Left ventricle myocardium inferior (tissue), 1 donor: ENCODE results near the gene COMTD1. TPM values are rescaled to one million over a fixed set of nuclear protein-coding genes. Genes with fewer than 3 reads are reported as not detected.
A peak's percentile ranks its signal among the peaks of the same experiment; 100 is the strongest.
"Not testable (repeated sequence)": the region's sequence is repeated elsewhere in the genome, so short reads cannot be mapped to it uniquely, and the experiment has no call there.

Experiments used
- DNase-seq: peaks from one replicate; pipeline ENCODE4 v3.0.0-alpha.2; 2020
- H3K27ac ChIP-seq: fragments of 200-600 bp; replicated peaks from 2 replicates; pipeline ENCODE4 v1.8.0; 2021
- H3K27me3 ChIP-seq: fragments of 200-600 bp; 2 replicates; pipeline ENCODE4 v1.8.0; 2021; ENCODE audit warnings: low read depth
- H3K36me3 ChIP-seq: fragments of 200-600 bp; 2 replicates; pipeline ENCODE4 v1.8.0; 2021
- H3K4me1 ChIP-seq: fragments of 200-600 bp; 2 replicates; pipeline ENCODE4 v1.8.0; 2021
- H3K4me3 ChIP-seq: fragments of 200-600 bp; 2 replicates; pipeline ENCODE4 v1.8.0; 2021; ENCODE audit warnings: mild to moderate bottlenecking, moderate library complexity
- H3K9me3 ChIP-seq: fragments of 200-600 bp; replicated peaks from 2 replicates; pipeline ENCODE4 v1.8.0; 2021
- intact Hi-C: fragments of 100-400 bp; cut with micrococcal nuclease; formaldehyde crosslinking; loops from one replicate; pipeline ENCODE4 v1.11.0; 2022
- total RNA-seq: library from RNA; stranded (reverse); fragmentation: NEBNext Ultra II Directional; extraction: Animal tissue kit (Norgen Biotek cat#: 25700); gene quantifications from one replicate; pipeline ENCODE4 v1.2.1, GENCODE V29; 2021
- TF ChIP-seq, protein P1 (sequence below): fragments of 200-600 bp; IDR thresholded peaks from 2 replicates; pipeline ENCODE4 v1.8.0; 2021; ENCODE audit warnings: antibody characterized with exemption, mild to moderate bottlenecking, borderline replicate concordance
- donor health status: DM: no; HTN: yes; CAD: no; lungs with severe emphysema.

The COMTD1 gene
- total RNA-seq, 1 donor from 2014 or later: 29.0 TPM

DNA sequence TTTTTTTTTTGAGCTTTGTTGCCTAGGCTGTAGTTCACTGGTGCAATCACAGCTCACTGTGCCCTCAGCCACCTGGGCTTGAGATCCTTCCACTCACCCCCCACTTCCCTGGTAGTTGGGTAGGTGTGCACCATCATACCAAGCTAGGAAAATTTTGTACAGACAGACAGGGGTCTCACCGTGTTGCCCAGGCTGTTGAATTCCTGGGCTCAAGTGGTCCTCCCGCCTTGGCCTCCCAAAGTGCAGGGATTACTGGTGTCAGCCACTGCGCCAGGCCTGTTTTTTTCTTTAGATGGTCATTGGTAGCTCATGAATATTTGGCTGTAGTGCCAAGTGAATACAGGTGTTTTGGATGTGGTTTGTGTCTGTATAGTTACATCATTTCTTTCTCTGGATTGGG is 7.5 kb downstream of the COMTD1 start:
- Histone ChIP-seq H3K27me3 (no peaks in the 10 kb centered on the region), H3K4me3 (no peak overlapping the region), H3K36me3 (peaks cover 59% of the 10 kb centered on the region), H3K27ac (peak overlapping the region; percentile 87), H3K9me3 (no peaks in the 10 kb centered on the region), H3K4me1 (peaks cover 76% of the 10 kb centered on the region)
- intact Hi-C loops: no loop called here
- TF ChIP-seq, protein P1, sequence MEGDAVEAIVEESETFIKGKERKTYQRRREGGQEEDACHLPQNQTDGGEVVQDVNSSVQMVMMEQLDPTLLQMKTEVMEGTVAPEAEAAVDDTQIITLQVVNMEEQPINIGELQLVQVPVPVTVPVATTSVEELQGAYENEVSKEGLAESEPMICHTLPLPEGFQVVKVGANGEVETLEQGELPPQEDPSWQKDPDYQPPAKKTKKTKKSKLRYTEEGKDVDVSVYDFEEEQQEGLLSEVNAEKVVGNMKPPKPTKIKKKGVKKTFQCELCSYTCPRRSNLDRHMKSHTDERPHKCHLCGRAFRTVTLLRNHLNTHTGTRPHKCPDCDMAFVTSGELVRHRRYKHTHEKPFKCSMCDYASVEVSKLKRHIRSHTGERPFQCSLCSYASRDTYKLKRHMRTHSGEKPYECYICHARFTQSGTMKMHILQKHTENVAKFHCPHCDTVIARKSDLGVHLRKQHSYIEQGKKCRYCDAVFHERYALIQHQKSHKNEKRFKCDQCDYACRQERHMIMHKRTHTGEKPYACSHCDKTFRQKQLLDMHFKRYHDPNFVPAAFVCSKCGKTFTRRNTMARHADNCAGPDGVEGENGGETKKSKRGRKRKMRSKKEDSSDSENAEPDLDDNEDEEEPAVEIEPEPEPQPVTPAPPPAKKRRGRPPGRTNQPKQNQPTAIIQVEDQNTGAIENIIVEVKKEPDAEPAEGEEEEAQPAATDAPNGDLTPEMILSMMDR: no peak
- no peak for DNase-seq

DNA sequence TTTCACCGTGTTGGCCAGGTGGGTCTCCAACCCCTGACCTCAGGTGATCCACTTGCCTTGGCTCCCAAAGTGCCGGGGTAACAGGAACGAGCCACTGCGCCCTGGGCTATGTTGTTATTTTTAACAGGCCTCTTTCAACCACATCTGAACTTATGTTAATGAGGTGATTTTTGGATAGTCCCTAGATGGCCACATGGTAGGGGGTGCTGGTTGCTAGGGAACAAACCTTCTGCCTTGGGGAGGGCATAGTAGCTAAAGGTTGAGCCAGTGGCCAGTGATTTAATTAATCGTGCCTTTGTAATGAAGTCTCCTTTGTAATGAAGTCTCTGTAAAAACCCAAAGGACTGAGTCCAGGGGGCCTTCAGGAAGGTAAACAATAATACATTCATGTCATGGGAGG is 9.1 kb downstream of the COMTD1 start:
- TF ChIP-seq, protein P1: no peak
- intact Hi-C loops: no loop called here
- Histone ChIP-seq H3K27me3 (no peaks in the 10 kb centered on the region), H3K4me1 (peaks cover 92% of the 10 kb centered on the region), H3K4me3 (peak overlapping the region; percentile 51), H3K9me3 (no peaks in the 10 kb centered on the region), H3K36me3 (peaks cover 67% of the 10 kb centered on the region), H3K27ac (peak overlapping the region; percentile 87)
- no peak for DNase-seq

DNA sequence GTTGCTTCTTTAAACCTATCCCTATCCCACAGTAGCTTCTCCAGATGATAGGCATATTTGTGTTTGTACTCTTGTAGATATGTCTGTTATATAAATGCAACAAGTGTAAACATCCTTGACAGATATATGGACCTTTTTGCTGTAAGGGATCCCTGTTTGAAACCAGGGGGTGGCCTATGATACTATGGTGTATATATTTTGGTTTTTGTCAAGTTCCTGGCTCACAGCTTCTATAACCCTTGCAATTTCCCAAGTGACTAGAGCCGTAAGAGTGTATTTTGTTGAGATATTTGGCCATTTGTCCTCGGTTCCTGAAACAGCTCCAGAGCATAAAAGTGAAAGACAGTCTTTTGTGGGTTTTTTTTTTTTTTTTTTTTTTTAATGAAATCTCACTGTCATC is 9.7 kb downstream of the COMTD1 start:
- TF ChIP-seq, protein P1: no peak
- Histone ChIP-seq H3K27ac (peak overlapping the region; percentile 87), H3K36me3 (peaks cover 67% of the 10 kb centered on the region), H3K9me3 (no peaks in the 10 kb centered on the region), H3K4me1 (peaks cover 97% of the 10 kb centered on the region), H3K27me3 (no peaks in the 10 kb centered on the region), H3K4me3 (peak overlapping the region; percentile 51)
- intact Hi-C loops: no loop called here
- DNase-seq: no peak

DNA sequence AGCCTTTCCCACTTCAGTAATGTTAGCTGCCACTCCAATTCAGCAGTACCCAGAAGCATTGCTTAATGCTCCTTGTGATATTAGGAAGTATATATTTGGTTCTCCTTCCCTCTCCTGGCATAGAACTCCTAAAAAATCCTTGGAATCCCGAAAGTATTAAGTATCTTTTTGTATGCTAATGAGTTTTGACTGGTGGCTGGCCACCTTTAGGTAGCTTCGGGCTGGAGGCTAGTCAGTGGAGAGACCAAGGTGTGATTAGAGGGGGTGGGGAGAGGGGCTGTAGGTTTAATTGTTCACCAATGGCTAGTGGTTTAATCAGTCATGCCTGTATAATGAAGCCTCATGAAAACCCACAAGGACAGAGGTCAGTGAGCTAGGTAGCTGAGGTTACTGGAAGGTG is 12.2 kb downstream of the COMTD1 start:
- intact Hi-C loops: no loop called here
- Histone ChIP-seq H3K4me1 (peaks cover 99% of the 10 kb centered on the region), H3K27me3 (no peaks in the 10 kb centered on the region), H3K27ac (peak overlapping the region; percentile 87), H3K9me3 (no peaks in the 10 kb centered on the region), H3K36me3 (peaks cover 74% of the 10 kb centered on the region), H3K4me3 (peak overlapping the region; percentile 51)
- no peak for DNase-seq
- TF ChIP-seq, protein P1: no peak

DNA sequence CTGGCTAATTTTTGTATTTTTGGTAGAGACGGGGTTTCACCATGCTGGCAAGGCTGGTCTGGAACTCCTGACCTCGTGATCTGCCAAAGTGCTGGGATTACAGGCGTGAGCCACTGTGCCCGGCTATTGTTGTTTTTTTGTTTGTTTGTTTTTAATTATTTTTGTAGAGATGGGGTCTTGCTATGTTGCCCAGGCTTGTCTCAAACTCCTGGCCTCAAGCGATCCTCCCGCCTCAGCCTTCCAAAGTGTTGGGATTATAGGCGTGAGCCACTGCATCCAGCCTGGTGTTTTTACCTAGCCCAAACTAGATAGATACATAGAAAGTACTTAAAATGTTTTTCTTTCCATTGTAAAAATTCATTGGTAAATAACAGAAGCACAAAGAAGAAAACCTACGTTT is 14.3 kb downstream of the COMTD1 start:
- peak overlapping the region; percentile 17 for H3K27ac ChIP-seq
- DNase-seq: peak; percentile 2
- H3K4me3 ChIP-seq, H3K9me3 ChIP-seq, H3K27me3 ChIP-seq, intact Hi-C loops: not testable (repeated sequence)
- peaks cover 99% of the 10 kb centered on the region for H3K4me1 ChIP-seq
- H3K36me3 ChIP-seq: peaks cover 88% of the 10 kb centered on the region

DNA sequence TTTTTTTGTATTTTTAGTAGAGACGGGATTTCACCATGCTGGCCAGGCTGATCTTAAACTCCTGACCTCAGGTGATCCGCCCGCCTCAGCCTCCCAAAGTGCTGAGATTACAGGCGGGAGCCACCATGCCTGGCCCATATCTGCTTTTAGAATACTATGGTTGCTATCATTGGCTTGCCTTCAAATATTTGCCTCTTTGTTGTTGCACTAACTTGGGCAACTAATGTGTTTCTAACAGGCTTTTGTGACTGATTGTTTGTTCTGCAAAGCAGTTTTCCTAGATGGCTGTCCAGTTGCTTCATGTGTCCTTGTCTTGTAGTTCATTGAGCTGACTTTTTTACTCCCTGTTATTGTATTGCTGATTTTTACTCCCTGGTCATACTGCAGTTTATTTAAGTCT is 15.5 kb downstream of the COMTD1 start:
- peaks cover 100% of the 10 kb centered on the region for H3K36me3 ChIP-seq
- H3K27ac ChIP-seq: peak overlapping the region; percentile 17

More for the DNA sequence above, 15.5 kb downstream of the COMTD1 start:
- Histone ChIP-seq H3K4me1 (peaks cover 99% of the 10 kb centered on the region), H3K4me3 (no peak overlapping the region), H3K9me3 (no peaks in the 10 kb centered on the region), H3K27me3 (no peaks in the 10 kb centered on the region)
- DNase-seq: peak; percentile 11
- TF ChIP-seq, protein P1: no peak
- intact Hi-C loops: no loop called here
